ENCODE measurements around the gene HDAC4.

DNA sequence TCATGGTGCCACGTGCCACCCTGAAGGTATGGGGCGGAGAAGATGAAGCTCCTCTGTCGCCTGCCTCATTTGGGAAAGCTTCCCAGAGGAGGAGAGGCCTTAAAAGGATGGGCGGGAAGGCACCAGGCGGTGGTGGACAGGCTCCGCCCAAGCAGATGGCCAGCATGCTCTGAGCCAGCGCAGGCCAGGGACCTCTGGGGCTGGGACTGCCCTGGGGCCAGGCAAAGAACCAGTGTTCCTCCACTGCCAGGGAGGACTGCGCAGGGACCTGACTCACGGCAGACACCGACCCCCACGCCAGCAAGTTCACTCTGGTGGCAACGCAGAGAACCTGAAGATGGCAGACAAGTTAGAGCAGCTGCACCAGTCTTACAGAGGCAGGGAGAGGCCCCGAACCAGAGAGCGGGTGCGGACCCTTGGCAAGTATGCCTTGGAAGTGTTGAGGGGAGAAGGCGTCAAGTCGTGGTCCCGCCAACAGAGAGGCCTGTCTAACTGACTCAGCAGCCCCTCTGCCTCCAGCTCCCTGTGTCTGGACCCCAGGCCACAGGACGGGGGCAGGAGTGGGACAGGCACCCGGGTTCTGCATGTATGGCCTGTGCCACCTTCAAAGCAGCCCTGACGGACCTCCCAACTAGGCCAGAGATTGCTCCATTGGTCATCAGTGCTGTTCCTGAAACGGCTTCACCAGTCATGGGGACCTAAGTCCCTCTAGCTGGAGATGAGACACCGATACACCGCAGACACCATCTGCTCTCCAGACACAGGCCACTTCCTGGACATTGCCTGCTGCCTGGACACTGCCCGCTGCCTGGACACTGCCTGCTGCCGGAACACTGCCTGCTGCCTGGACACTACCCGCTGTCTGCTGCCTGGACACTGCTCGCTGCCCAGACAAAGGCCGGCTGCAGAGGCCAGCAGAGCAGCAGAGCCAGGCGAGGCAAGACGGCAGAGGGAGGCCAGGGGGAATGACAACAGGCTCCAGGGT lies 124.7 kb downstream of the HDAC4 start:
- TF ChIP-seq, protein P1, sequence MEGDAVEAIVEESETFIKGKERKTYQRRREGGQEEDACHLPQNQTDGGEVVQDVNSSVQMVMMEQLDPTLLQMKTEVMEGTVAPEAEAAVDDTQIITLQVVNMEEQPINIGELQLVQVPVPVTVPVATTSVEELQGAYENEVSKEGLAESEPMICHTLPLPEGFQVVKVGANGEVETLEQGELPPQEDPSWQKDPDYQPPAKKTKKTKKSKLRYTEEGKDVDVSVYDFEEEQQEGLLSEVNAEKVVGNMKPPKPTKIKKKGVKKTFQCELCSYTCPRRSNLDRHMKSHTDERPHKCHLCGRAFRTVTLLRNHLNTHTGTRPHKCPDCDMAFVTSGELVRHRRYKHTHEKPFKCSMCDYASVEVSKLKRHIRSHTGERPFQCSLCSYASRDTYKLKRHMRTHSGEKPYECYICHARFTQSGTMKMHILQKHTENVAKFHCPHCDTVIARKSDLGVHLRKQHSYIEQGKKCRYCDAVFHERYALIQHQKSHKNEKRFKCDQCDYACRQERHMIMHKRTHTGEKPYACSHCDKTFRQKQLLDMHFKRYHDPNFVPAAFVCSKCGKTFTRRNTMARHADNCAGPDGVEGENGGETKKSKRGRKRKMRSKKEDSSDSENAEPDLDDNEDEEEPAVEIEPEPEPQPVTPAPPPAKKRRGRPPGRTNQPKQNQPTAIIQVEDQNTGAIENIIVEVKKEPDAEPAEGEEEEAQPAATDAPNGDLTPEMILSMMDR (conservative IDR thresholded peaks at IDR 0.05; ENCODE audit: low read depth in 2 of 2), result no peak
- TF ChIP-seq EZH2 (IDR thresholded peaks at IDR 0.05; ENCODE audit: low read depth, unreplicated experiment) (no peak), REST (IDR thresholded peaks at IDR 0.05; ENCODE audit: unreplicated experiment) (no peak), CREB1 (CRISPR knock-in tag; IDR thresholded peaks at IDR 0.05; ENCODE audit: low read depth) (no peak), POLR2AphosphoS5 (IDR thresholded peaks at IDR 0.05; ENCODE audit: low read depth) (no peak), STAT1 (IDR thresholded peaks at IDR 0.05; ENCODE audit: unreplicated experiment) (no peak), JUNB (IDR thresholded peaks at IDR 0.05; ENCODE audit: unreplicated experiment) (no peak), ZNF331 (CRISPR knock-in tag; IDR thresholded peaks at IDR 0.05; ENCODE audit: low read depth) (no peak), EZH2phosphoT487 (IDR thresholded peaks at IDR 0.05; ENCODE audit: unreplicated experiment) (no peak), ZNF114 (CRISPR knock-in tag; IDR thresholded peaks at IDR 0.05) (no peak), NANOG (IDR thresholded peaks at IDR 0.05; ENCODE audit: borderline replicate concordance) (no peak), ZNF462 (CRISPR knock-in tag; IDR thresholded peaks at IDR 0.05) (no peak)
- TF ChIP-seq, protein P2, sequence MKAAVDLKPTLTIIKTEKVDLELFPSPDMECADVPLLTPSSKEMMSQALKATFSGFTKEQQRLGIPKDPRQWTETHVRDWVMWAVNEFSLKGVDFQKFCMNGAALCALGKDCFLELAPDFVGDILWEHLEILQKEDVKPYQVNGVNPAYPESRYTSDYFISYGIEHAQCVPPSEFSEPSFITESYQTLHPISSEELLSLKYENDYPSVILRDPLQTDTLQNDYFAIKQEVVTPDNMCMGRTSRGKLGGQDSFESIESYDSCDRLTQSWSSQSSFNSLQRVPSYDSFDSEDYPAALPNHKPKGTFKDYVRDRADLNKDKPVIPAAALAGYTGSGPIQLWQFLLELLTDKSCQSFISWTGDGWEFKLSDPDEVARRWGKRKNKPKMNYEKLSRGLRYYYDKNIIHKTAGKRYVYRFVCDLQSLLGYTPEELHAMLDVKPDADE (IDR thresholded peaks at IDR 0.05), result no peak

Data from GM23338 (cell line).